H1 (cell line): ENCODE data around the gene SPOCK2. TPM values are rescaled to one million over a fixed set of nuclear protein-coding genes. Genes with fewer than 3 reads are reported as not detected.

Source experiments
- USF2 ChIP-seq: IDR thresholded peaks from 2 replicates; pipeline ENCODE4 v1.6.1; 2011; ENCODE audit warnings: low read length, improper control_type of control experiment
- polyA plus RNA-seq, 7 experiments: library from polyadenylated mRNA; depleted of rRNA in 3 of 7; stranded (reverse) in 5 of 7; unstranded in 2 of 7; fragments of >200 nt in 5 of 7; fragments of 200-250 nt in 2 of 7; gene quantifications; 1 replicate in 5 of 7; 2 replicates in 1 of 7; 4 replicates in 1 of 7; pipeline versions ENCODE4 v1.2.1 to v1.2.3, GENCODE V29; 2011 to 2013; ENCODE audit warnings: missing spikeins in 2 of 7, mixed read lengths in 2 of 7
- total RNA-seq: library from RNA; stranded (reverse); fragmentation: NEBNext Ultra II Directional; extraction: Animal tissue kit (Norgen Biotek cat#: 25700); gene quantifications from 2 replicates; pipeline ENCODE4 v1.2.1, GENCODE V29; 2021
- TF ChIP-seq, protein P1 (sequence below), 3 experiments: IDR thresholded peaks; 1 replicate in 2 of 3; 2 replicates in 1 of 3; pipeline versions ENCODE4 v1.5.1 to v1.6.1; 2011; ENCODE audit warnings: low read length in 3 of 3, mild to moderate bottlenecking in 3 of 3, inconsistent platforms in 2 of 3, low read depth in 1 of 3, moderate library complexity in 1 of 3; ENCODE audit not compliant: insufficient read depth in 1 of 3; ENCODE audit errors: control extremely low read depth in 1 of 3
- TF ChIP-seq, protein P2 (sequence below): IDR thresholded peaks from 2 replicates; pipeline ENCODE4 v1.6.1; 2012; ENCODE audit warnings: low read length, inconsistent platforms

The SPOCK2 gene
- total and polyA plus RNA-seq, 2 of the 8 experiments (the other 6 are each of a cell fraction or from before 2014, with no cell fraction given) = 1.5 to 1.9 TPM

DNA sequence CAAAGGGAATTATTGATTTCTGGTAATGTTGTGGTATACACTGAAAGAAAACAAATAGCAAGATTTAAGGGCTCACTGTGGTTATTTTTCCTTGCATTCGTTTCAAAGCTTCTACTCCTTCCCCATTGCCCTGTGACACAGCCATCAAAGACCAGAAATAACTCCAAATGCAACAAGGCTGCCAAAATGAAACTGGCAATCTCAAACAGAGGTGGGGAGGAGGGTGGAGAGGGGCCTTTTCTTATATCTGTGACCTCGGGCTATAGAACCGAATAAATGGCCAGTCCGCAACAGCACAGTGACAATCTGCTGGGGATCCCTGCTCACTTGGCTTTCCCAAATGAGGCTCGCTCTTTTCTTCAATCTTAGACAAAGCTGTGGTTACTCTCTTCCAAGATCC lies 17.4 kb upstream of the SPOCK2 start (continued):
- TF ChIP-seq, protein P1, sequence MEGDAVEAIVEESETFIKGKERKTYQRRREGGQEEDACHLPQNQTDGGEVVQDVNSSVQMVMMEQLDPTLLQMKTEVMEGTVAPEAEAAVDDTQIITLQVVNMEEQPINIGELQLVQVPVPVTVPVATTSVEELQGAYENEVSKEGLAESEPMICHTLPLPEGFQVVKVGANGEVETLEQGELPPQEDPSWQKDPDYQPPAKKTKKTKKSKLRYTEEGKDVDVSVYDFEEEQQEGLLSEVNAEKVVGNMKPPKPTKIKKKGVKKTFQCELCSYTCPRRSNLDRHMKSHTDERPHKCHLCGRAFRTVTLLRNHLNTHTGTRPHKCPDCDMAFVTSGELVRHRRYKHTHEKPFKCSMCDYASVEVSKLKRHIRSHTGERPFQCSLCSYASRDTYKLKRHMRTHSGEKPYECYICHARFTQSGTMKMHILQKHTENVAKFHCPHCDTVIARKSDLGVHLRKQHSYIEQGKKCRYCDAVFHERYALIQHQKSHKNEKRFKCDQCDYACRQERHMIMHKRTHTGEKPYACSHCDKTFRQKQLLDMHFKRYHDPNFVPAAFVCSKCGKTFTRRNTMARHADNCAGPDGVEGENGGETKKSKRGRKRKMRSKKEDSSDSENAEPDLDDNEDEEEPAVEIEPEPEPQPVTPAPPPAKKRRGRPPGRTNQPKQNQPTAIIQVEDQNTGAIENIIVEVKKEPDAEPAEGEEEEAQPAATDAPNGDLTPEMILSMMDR (IDR thresholded peaks at IDR 0.05; ENCODE audit: control extremely low read depth in 1 of 3, insufficient read depth in 1 of 3, low read depth in 1 of 3, low read length in 3 of 3) = no peak
- TF ChIP-seq, protein P2, sequence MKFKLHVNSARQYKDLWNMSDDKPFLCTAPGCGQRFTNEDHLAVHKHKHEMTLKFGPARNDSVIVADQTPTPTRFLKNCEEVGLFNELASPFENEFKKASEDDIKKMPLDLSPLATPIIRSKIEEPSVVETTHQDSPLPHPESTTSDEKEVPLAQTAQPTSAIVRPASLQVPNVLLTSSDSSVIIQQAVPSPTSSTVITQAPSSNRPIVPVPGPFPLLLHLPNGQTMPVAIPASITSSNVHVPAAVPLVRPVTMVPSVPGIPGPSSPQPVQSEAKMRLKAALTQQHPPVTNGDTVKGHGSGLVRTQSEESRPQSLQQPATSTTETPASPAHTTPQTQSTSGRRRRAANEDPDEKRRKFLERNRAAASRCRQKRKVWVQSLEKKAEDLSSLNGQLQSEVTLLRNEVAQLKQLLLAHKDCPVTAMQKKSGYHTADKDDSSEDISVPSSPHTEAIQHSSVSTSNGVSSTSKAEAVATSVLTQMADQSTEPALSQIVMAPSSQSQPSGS = no peak
- no peak for TF ChIP-seq USF2
- TF ChIP-seq, all 59 proteins: peak for 0
